ENCODE results near the gene NKIRAS1. TPM values are rescaled to one million over a fixed set of nuclear protein-coding genes. Genes with fewer than 3 reads are reported as not detected.

Gene NKIRAS1
- total RNA-seq, 1 experiment from 2014 or later: 7.3 TPM

DNA sequence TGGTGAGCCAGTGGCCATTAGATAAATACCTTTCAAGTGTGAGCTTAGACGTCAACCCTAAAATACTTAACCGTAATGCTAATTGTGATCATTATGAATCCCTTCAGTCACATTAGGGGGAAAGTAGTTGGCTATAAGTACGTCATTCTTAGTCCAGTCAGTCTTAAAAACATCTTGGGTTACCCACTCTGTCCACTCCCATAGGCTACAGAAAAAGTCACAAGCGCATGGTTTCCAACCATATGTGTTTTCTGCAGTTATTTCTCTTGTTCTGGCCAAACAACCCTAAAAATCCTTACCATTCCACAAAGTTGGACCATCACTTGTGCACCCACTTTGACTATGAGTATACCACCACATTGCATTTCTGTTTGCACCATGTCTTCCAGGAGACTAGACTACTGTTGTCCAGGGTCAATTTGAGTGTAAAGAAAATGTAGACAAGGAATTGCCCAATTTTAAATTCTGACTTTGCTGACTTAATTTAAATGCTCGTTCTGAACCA, 3.4 kb upstream of the NKIRAS1 start:
- TF ChIP-seq ZNF121 (CRISPR knock-in tag; IDR thresholded peaks at IDR 0.05) (no peak), ZNF416 (CRISPR knock-in tag; IDR thresholded peaks at IDR 0.05) (peak; percentile 21), CREM (CRISPR knock-in tag; IDR thresholded peaks at IDR 0.05) (0 out of 2 replicates have a peak, but pooled peaks have one; percentile 6), AR (CRISPR knock-in tag; IDR thresholded peaks at IDR 0.05) (peak; percentile 62), EMX1 (CRISPR knock-in tag; IDR thresholded peaks at IDR 0.05) (peak; percentile 93), ERG (CRISPR knock-in tag; IDR thresholded peaks at IDR 0.05) (0 out of 2 replicates have a peak, but pooled peaks have one; percentile 46), HMGA2 (CRISPR knock-in tag; IDR thresholded peaks at IDR 0.05) (no peak), PRRX2 (CRISPR knock-in tag; IDR thresholded peaks at IDR 0.05) (peak; percentile 83; the same call in 1 of the 2 replicates), NFATC4 (CRISPR knock-in tag; IDR thresholded peaks at IDR 0.05) (peak; percentile 66)
- TF ChIP-seq, protein P1, sequence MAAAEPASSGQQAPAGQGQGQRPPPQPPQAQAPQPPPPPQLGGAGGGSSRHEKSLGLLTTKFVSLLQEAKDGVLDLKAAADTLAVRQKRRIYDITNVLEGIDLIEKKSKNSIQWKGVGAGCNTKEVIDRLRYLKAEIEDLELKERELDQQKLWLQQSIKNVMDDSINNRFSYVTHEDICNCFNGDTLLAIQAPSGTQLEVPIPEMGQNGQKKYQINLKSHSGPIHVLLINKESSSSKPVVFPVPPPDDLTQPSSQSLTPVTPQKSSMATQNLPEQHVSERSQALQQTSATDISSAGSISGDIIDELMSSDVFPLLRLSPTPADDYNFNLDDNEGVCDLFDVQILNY (CRISPR knock-in tag; IDR thresholded peaks at IDR 0.05): no peak
- TF ChIP-seq, protein P2, sequence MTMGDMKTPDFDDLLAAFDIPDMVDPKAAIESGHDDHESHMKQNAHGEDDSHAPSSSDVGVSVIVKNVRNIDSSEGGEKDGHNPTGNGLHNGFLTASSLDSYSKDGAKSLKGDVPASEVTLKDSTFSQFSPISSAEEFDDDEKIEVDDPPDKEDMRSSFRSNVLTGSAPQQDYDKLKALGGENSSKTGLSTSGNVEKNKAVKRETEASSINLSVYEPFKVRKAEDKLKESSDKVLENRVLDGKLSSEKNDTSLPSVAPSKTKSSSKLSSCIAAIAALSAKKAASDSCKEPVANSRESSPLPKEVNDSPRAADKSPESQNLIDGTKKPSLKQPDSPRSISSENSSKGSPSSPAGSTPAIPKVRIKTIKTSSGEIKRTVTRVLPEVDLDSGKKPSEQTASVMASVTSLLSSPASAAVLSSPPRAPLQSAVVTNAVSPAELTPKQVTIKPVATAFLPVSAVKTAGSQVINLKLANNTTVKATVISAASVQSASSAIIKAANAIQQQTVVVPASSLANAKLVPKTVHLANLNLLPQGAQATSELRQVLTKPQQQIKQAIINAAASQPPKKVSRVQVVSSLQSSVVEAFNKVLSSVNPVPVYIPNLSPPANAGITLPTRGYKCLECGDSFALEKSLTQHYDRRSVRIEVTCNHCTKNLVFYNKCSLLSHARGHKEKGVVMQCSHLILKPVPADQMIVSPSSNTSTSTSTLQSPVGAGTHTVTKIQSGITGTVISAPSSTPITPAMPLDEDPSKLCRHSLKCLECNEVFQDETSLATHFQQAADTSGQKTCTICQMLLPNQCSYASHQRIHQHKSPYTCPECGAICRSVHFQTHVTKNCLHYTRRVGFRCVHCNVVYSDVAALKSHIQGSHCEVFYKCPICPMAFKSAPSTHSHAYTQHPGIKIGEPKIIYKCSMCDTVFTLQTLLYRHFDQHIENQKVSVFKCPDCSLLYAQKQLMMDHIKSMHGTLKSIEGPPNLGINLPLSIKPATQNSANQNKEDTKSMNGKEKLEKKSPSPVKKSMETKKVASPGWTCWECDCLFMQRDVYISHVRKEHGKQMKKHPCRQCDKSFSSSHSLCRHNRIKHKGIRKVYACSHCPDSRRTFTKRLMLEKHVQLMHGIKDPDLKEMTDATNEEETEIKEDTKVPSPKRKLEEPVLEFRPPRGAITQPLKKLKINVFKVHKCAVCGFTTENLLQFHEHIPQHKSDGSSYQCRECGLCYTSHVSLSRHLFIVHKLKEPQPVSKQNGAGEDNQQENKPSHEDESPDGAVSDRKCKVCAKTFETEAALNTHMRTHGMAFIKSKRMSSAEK (CRISPR knock-in tag; IDR thresholded peaks at IDR 0.05; ENCODE audit: borderline replicate concordance): 0 out of 2 replicates have a peak, but pooled peaks have one; percentile 82
- CTCF ChIA-PET: no interaction called here
- Mint-ChIP-seq H3K9me3 (no peaks in the 10 kb centered on the region), H3K4me3 (peak overlapping the region; percentile 99; the same call in 1 of the 2 replicates), H3K36me3 (peaks cover 37% of the 10 kb centered on the region), H3K4me1 (peaks cover 48% of the 10 kb centered on the region), H3K27ac (peak overlapping the region; percentile 2), H3K27me3 (ENCODE audit: low read depth) (peaks cover 6% of the 10 kb centered on the region; the same call in 1 of the 2 replicates)
- no peak for DNase-seq (ENCODE audit: low spot score)
- POLR2A ChIA-PET: no interaction called here
- ATAC-seq: no peak

DNA sequence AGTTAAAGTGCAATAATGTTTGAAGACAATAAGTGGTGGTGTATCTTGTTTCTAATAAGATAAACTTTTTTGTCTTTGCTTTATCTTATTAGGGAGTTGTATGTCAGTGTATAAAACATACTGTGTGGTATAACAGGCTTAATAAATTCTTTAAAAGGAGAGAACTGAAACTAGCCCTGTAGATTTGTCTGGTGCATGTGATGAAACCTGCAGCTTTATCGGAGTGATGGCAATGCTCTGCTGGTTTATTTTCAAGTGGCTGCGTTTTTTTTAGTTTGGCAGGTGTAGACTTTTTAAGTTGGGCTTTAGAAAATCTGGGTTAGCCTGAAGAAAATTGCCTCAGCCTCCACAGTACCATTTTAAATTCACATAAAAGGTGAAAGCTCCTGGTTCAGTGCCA, 2.8 kb upstream of the NKIRAS1 start:
- ChIA-PET CTCF (no interaction called here), POLR2A (no interaction called here)
- ATAC-seq (no peak), DNase-seq (ENCODE audit: low spot score) (no peak)
- peaks cover 37% of the 10 kb centered on the region for H3K36me3 Mint-ChIP-seq
- H3K4me3 Mint-ChIP-seq: peak overlapping the region; percentile 99
- peaks cover 53% of the 10 kb centered on the region for H3K4me1 Mint-ChIP-seq
- no peaks in the 10 kb centered on the region for H3K9me3 Mint-ChIP-seq
- peak overlapping the region; percentile 61 for H3K27ac Mint-ChIP-seq
- peaks cover 6% of the 10 kb centered on the region; the same call in 1 of the 2 replicates for H3K27me3 Mint-ChIP-seq (ENCODE audit: low read depth)
- TF ChIP-seq ELF4 (CRISPR knock-in tag; IDR thresholded peaks at IDR 0.05; ENCODE audit: low read depth): no peak
- TF ChIP-seq MYBL2 (CRISPR knock-in tag; IDR thresholded peaks at IDR 0.05): no peak
- no peak for TF ChIP-seq HMGA2 (CRISPR knock-in tag; IDR thresholded peaks at IDR 0.05)
- no peak for TF ChIP-seq ZNF232 (CRISPR knock-in tag; IDR thresholded peaks at IDR 0.05)
- TF ChIP-seq TCF7 (CRISPR knock-in tag; IDR thresholded peaks at IDR 0.05; ENCODE audit: low read depth): no peak
- TF ChIP-seq ZNF121 (CRISPR knock-in tag; IDR thresholded peaks at IDR 0.05): no peak
- TF ChIP-seq NR1H2 (CRISPR knock-in tag; IDR thresholded peaks at IDR 0.05): no peak
- TF ChIP-seq ZBTB21 (CRISPR knock-in tag; IDR thresholded peaks at IDR 0.05; ENCODE audit: borderline replicate concordance): no peak
- TF ChIP-seq NR3C1 (CRISPR knock-in tag; conservative IDR thresholded peaks at IDR 0.05; ENCODE audit: low read depth): no peak
- TF ChIP-seq, protein P3, sequence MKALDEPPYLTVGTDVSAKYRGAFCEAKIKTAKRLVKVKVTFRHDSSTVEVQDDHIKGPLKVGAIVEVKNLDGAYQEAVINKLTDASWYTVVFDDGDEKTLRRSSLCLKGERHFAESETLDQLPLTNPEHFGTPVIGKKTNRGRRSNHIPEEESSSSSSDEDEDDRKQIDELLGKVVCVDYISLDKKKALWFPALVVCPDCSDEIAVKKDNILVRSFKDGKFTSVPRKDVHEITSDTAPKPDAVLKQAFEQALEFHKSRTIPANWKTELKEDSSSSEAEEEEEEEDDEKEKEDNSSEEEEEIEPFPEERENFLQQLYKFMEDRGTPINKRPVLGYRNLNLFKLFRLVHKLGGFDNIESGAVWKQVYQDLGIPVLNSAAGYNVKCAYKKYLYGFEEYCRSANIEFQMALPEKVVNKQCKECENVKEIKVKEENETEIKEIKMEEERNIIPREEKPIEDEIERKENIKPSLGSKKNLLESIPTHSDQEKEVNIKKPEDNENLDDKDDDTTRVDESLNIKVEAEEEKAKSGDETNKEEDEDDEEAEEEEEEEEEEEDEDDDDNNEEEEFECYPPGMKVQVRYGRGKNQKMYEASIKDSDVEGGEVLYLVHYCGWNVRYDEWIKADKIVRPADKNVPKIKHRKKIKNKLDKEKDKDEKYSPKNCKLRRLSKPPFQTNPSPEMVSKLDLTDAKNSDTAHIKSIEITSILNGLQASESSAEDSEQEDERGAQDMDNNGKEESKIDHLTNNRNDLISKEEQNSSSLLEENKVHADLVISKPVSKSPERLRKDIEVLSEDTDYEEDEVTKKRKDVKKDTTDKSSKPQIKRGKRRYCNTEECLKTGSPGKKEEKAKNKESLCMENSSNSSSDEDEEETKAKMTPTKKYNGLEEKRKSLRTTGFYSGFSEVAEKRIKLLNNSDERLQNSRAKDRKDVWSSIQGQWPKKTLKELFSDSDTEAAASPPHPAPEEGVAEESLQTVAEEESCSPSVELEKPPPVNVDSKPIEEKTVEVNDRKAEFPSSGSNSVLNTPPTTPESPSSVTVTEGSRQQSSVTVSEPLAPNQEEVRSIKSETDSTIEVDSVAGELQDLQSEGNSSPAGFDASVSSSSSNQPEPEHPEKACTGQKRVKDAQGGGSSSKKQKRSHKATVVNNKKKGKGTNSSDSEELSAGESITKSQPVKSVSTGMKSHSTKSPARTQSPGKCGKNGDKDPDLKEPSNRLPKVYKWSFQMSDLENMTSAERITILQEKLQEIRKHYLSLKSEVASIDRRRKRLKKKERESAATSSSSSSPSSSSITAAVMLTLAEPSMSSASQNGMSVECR (CRISPR knock-in tag; IDR thresholded peaks at IDR 0.05; ENCODE audit: borderline replicate concordance): no peak

Data from WTC11 (cell line).